Measurements from ENCODE around the gene NR2C2. TPM values are rescaled to one million over a fixed set of nuclear protein-coding genes. Genes with fewer than 3 reads are reported as not detected.
A peak's percentile ranks its signal among the peaks of the same experiment; 100 is the strongest.

Gene NR2C2
- total and polyA plus RNA-seq, 9 of the 15 experiments (the other 6 are each of a cell fraction or from before 2014, with no cell fraction given): 6.1 to 33.0 (median 14.6) TPM

DNA sequence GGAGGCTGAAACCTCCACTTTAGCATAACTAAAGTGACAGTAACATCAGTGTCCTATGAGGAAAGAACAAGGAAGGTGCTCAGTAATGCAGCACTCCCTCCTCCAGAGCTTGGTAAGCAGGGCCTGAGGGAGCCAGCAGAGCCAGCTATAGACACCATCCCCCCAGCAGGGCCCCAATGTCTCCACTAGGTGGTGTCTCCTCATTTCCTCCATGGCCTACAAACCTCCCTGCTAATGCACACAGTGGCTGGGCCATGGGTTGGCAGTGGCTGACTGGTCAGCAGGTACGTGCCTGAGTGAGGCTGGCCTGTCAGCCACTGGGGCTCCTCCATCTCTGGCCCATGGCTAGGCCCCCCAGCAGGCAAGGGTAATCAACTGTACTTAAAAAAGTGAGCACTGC lies 104.1 kb downstream of the NR2C2 start (continued):
- TF ChIP-seq MAZ (CRISPR knock-in tag; conservative IDR thresholded peaks at IDR 0.05 in 1 of 2, IDR thresholded peaks at IDR 0.05 in 1 of 2) (peak in 1 of 2 experiments; percentile 49; a peak in 1 of 4 replicates), RB1 (IDR thresholded peaks at IDR 0.05; ENCODE audit: low read depth) (0 out of 2 replicates have a peak, but pooled peaks have one; percentile 35), YY1 (IDR thresholded peaks at IDR 0.05; ENCODE audit: borderline replicate concordance in 1 of 3, control insufficient read depth in 1 of 3, extremely low read depth in 1 of 3, insufficient read depth in 3 of 3, insufficient read length in 1 of 3, insufficient replicate concordance in 2 of 3, low read depth in 1 of 3, low read length in 2 of 3) (peak in 2 of 3 experiments; percentile 23 to 44), HDAC3 (IDR thresholded peaks at IDR 0.05; ENCODE audit: borderline replicate concordance, partially characterized antibody) (no peak), THRAP3 (IDR thresholded peaks at IDR 0.05; ENCODE audit: borderline replicate concordance) (no peak), SMAD2 (IDR thresholded peaks at IDR 0.05; ENCODE audit: low read depth, low read length) (no peak), PURB (CRISPR knock-in tag; IDR thresholded peaks at IDR 0.05; ENCODE audit: low read depth) (no peak), CHD2 (IDR thresholded peaks at IDR 0.05; ENCODE audit: low read depth, low read length) (no peak), SP1 (CRISPR knock-in tag; IDR thresholded peaks at IDR 0.05) (0 out of 2 replicates have a peak, but pooled peaks have one; percentile 40), ZNF79 (CRISPR knock-in tag; IDR thresholded peaks at IDR 0.05; ENCODE audit: low read depth) (no peak), LARP7 (IDR thresholded peaks at IDR 0.05) (no peak), ZBED1 (IDR thresholded peaks at IDR 0.05) (no peak), ZC3H4 (CRISPR knock-in tag; IDR thresholded peaks at IDR 0.05; ENCODE audit: borderline replicate concordance) (no peak), ZNF239 (CRISPR knock-in tag; IDR thresholded peaks at IDR 0.05) (no peak), MTA3 (IDR thresholded peaks at IDR 0.05; ENCODE audit: borderline replicate concordance) (0 out of 2 replicates have a peak, but pooled peaks have one; percentile 35), NFATC3 (IDR thresholded peaks at IDR 0.05) (no peak)
- TF ChIP-seq, protein P1, sequence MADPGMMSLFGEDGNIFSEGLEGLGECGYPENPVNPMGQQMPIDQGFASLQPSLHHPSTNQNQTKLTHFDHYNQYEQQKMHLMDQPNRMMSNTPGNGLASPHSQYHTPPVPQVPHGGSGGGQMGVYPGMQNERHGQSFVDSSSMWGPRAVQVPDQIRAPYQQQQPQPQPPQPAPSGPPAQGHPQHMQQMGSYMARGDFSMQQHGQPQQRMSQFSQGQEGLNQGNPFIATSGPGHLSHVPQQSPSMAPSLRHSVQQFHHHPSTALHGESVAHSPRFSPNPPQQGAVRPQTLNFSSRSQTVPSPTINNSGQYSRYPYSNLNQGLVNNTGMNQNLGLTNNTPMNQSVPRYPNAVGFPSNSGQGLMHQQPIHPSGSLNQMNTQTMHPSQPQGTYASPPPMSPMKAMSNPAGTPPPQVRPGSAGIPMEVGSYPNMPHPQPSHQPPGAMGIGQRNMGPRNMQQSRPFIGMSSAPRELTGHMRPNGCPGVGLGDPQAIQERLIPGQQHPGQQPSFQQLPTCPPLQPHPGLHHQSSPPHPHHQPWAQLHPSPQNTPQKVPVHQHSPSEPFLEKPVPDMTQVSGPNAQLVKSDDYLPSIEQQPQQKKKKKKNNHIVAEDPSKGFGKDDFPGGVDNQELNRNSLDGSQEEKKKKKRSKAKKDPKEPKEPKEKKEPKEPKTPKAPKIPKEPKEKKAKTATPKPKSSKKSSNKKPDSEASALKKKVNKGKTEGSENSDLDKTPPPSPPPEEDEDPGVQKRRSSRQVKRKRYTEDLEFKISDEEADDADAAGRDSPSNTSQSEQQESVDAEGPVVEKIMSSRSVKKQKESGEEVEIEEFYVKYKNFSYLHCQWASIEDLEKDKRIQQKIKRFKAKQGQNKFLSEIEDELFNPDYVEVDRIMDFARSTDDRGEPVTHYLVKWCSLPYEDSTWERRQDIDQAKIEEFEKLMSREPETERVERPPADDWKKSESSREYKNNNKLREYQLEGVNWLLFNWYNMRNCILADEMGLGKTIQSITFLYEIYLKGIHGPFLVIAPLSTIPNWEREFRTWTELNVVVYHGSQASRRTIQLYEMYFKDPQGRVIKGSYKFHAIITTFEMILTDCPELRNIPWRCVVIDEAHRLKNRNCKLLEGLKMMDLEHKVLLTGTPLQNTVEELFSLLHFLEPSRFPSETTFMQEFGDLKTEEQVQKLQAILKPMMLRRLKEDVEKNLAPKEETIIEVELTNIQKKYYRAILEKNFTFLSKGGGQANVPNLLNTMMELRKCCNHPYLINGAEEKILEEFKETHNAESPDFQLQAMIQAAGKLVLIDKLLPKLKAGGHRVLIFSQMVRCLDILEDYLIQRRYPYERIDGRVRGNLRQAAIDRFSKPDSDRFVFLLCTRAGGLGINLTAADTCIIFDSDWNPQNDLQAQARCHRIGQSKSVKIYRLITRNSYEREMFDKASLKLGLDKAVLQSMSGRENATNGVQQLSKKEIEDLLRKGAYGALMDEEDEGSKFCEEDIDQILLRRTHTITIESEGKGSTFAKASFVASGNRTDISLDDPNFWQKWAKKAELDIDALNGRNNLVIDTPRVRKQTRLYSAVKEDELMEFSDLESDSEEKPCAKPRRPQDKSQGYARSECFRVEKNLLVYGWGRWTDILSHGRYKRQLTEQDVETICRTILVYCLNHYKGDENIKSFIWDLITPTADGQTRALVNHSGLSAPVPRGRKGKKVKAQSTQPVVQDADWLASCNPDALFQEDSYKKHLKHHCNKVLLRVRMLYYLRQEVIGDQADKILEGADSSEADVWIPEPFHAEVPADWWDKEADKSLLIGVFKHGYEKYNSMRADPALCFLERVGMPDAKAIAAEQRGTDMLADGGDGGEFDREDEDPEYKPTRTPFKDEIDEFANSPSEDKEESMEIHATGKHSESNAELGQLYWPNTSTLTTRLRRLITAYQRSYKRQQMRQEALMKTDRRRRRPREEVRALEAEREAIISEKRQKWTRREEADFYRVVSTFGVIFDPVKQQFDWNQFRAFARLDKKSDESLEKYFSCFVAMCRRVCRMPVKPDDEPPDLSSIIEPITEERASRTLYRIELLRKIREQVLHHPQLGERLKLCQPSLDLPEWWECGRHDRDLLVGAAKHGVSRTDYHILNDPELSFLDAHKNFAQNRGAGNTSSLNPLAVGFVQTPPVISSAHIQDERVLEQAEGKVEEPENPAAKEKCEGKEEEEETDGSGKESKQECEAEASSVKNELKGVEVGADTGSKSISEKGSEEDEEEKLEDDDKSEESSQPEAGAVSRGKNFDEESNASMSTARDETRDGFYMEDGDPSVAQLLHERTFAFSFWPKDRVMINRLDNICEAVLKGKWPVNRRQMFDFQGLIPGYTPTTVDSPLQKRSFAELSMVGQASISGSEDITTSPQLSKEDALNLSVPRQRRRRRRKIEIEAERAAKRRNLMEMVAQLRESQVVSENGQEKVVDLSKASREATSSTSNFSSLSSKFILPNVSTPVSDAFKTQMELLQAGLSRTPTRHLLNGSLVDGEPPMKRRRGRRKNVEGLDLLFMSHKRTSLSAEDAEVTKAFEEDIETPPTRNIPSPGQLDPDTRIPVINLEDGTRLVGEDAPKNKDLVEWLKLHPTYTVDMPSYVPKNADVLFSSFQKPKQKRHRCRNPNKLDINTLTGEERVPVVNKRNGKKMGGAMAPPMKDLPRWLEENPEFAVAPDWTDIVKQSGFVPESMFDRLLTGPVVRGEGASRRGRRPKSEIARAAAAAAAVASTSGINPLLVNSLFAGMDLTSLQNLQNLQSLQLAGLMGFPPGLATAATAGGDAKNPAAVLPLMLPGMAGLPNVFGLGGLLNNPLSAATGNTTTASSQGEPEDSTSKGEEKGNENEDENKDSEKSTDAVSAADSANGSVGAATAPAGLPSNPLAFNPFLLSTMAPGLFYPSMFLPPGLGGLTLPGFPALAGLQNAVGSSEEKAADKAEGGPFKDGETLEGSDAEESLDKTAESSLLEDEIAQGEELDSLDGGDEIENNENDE (IDR thresholded peaks at IDR 0.05; ENCODE audit: low read depth, low read length): no peak
- TF ChIP-seq, protein P2, sequence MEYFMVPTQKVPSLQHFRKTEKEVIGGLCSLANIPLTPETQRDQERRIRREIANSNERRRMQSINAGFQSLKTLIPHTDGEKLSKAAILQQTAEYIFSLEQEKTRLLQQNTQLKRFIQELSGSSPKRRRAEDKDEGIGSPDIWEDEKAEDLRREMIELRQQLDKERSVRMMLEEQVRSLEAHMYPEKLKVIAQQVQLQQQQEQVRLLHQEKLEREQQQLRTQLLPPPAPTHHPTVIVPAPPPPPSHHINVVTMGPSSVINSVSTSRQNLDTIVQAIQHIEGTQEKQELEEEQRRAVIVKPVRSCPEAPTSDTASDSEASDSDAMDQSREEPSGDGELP (CRISPR knock-in tag; IDR thresholded peaks at IDR 0.05; ENCODE audit: borderline replicate concordance): peak; percentile 24; the same call in 1 of the 2 replicates
